Measurements from ENCODE around the gene ITGB2. TPM values are rescaled to one million over a fixed set of nuclear protein-coding genes. Genes with fewer than 3 reads are reported as not detected.

ITGB2 gene
- total RNA-seq, 4 donors from 2014 or later, result 32.7 to 87.3 (median 56.2) TPM

DNA sequence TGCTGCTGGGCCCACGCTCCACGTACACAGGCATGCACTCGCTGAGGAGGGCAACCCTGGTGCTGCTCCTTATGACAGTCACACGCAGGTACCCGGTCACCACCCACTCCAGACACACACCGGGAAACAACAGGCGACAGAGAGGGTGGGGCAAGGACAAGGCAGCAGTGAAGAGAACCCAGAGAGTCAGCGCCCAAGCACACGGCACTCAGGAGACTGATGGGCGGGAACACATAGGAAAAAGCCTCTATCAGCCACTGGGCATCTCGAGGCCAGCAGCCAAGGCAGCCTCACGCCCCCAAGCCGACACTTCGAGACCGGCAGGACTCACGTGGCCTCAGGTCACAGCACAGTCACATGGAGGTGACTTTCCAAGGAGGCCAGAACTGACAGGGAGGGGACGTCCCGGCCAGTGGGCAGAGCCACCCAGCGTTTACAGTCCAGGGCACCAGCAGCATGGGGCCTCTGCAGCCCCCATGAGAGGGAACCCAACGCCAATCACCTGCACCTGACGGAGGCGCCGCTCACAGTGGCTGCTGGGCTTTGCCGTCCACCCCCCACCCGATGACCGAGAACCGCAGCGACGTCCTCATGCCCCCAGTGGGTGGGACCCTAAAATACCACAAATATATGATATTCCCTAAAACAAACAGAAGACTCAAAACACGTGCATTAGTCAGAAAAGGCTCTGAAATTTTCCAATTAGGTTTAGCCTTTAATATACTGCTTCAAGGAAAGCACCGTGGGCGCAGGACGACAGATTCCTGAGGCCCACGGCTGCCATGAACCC is 66.9 kb downstream of the ITGB2 start:
- Histone ChIP-seq H3K9me3 (no peaks in the 10 kb centered on the region), H3K27me3 (no peaks in the 10 kb centered on the region), H3K36me3 (peaks cover 6 to 99% (median 7%) of the 10 kb centered on the region in 3 donors), H3K4me3 (no peak overlapping the region), H3K4me1 (peaks cover 0 to 10% (median 0%) of the 10 kb centered on the region in 4 donors), H3K27ac (no peak overlapping the region)
- WGBS, 2 donors, result 82 to 86% methylated on average over 29 to 33 of the region's 34 CpGs
- TF ChIP-seq EP300 (IDR thresholded peaks at IDR 0.05), result no peak
- TF ChIP-seq, protein P1, sequence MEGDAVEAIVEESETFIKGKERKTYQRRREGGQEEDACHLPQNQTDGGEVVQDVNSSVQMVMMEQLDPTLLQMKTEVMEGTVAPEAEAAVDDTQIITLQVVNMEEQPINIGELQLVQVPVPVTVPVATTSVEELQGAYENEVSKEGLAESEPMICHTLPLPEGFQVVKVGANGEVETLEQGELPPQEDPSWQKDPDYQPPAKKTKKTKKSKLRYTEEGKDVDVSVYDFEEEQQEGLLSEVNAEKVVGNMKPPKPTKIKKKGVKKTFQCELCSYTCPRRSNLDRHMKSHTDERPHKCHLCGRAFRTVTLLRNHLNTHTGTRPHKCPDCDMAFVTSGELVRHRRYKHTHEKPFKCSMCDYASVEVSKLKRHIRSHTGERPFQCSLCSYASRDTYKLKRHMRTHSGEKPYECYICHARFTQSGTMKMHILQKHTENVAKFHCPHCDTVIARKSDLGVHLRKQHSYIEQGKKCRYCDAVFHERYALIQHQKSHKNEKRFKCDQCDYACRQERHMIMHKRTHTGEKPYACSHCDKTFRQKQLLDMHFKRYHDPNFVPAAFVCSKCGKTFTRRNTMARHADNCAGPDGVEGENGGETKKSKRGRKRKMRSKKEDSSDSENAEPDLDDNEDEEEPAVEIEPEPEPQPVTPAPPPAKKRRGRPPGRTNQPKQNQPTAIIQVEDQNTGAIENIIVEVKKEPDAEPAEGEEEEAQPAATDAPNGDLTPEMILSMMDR (IDR thresholded peaks at IDR 0.05), result no peak
- TF ChIP-seq POLR2A (IDR thresholded peaks at IDR 0.05), result no peak
- no peak for DNase-seq (ENCODE audit: low spot score in 2 of 2)

DNA sequence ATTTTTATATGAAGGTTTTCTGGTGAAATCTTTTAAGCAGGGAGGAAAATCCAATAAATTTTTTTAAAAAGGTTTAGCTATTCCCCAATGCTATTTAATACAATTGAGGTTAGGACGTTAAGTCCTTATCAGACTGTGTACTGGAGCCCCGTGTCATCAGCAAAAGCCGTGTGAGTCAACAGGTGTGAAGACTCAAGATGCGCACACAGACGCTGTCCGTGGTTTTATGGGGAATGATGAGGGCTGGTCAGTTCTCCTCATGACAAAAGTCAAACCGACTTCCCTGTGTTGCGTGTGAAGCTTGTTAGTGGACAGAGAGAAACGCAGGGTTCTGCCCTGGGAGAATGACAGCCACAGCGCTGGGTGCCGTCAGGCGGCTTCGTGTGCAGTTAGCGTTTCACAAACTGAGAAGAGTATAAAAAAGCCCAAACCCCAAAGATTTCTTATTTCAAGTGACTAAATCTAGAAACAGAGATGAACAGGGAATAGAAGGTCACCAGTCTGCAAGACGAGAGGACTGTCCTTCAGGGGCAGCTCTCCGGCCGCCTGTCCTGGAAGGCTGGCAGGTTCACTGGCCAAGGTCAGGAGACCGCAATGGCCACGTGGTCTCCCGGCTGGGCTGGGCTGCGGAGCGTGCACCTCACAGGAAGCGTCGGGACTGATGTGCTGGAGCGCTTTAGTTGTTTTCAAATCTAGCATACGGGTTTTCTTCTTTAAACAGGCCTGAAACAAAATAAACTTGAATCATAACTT is 69.6 kb downstream of the ITGB2 start:
- H3K4me3 ChIP-seq, result no peak overlapping the region
- TF ChIP-seq EP300 (IDR thresholded peaks at IDR 0.05) (no peak), POLR2A (IDR thresholded peaks at IDR 0.05) (no peak)
- TF ChIP-seq, protein P1 (IDR thresholded peaks at IDR 0.05), result no peak
- H3K36me3 ChIP-seq, result peaks cover 3 to 78% (median 7%) of the 10 kb centered on the region in 3 donors
- DNase-seq (ENCODE audit: low spot score in 2 of 2), result no peak
- peaks cover 0 to 11% (median 10%) of the 10 kb centered on the region in 4 donors for H3K4me1 ChIP-seq
- no peak overlapping the region for H3K27ac ChIP-seq
- WGBS, 2 donors, result 89 to 91% methylated on average over 26 of the region's 26 CpGs
- H3K27me3 ChIP-seq, result no peaks in the 10 kb centered on the region
- no peaks in the 10 kb centered on the region for H3K9me3 ChIP-seq

DNA sequence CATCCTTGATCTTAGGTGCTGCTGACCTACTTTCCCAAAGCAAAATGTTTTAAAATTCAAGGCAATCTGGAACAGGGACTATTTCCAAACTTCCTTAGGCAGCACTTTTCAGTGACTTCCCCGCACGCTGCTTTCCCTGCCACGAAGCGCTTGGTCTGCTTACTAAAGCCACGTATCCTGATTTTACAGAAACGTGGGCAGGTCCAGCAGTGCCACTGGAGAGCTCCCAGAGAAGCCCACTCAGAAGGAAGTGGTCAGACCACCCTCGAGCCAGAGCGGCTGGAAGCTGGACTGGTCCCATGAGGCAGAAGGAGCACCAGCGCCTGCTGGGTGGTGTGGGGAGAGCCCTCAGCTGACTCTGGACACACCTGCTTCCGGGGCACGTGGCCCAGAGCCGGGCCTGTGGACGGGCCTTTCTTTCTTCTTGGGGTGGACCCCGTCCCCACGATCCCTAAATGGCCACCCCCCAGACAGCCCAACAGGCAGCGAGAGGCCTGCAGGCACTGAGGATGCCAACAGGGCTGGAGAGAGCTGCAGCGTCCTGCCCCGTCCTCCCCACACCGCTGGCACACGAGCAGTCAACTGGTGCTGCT is 70.4 kb downstream of the ITGB2 start:
- TF ChIP-seq EP300 (IDR thresholded peaks at IDR 0.05) (no peak), POLR2A (IDR thresholded peaks at IDR 0.05) (no peak)
- TF ChIP-seq, protein P1 (IDR thresholded peaks at IDR 0.05), result no peak
- no peak for DNase-seq (ENCODE audit: low spot score in 2 of 2)
- H3K27me3 ChIP-seq, result no peaks in the 10 kb centered on the region
- H3K4me1 ChIP-seq, result peaks cover 0 to 19% (median 17%) of the 10 kb centered on the region in 4 donors
- peaks cover 3 to 70% (median 7%) of the 10 kb centered on the region in 3 donors for H3K36me3 ChIP-seq
- no peak overlapping the region for H3K4me3 ChIP-seq
- WGBS, 2 donors, result 87 to 91% methylated on average over 16 to 20 of the region's 20 CpGs
- no peak overlapping the region for H3K27ac ChIP-seq
- no peaks in the 10 kb centered on the region for H3K9me3 ChIP-seq

DNA sequence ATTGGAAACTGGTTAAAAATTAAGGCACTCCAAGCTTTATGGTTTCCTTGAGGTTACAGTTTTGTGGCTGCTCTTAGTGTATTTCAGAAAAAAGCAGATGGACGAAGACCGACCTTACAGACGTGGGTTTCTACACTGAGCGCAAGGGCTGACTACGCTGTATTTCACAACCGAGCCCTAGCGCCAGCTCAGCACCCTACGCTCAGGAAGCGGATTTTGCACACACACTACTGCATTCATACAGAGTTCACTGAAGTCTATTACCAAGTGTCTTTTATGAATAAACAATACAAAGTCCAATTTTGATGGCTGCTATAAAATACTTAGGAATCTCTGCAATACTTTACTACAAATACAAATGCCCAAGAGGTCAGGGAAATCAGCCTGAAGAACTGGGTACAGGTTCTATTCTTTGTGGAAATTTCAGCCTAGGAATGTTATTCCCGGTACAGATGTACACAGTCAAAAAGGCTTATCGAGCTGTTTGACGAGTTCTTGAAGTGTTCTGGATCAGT is 71.0 kb downstream of the ITGB2 start:
- H3K4me1 ChIP-seq, result peaks cover 0 to 21% (median 17%) of the 10 kb centered on the region in 4 donors
- TF ChIP-seq EP300 (IDR thresholded peaks at IDR 0.05), result no peak
- TF ChIP-seq, protein P1 (IDR thresholded peaks at IDR 0.05), result no peak
- TF ChIP-seq POLR2A (IDR thresholded peaks at IDR 0.05), result no peak
- no peak overlapping the region for H3K4me3 ChIP-seq
- H3K27me3 ChIP-seq, result no peaks in the 10 kb centered on the region
- H3K9me3 ChIP-seq, result no peaks in the 10 kb centered on the region
- H3K36me3 ChIP-seq, result peaks cover 3 to 64% (median 7%) of the 10 kb centered on the region in 3 donors
- 64 to 65% methylated on average over 12 of the region's 12 CpGs for WGBS, 2 donors
- no peak for DNase-seq (ENCODE audit: low spot score in 2 of 2)
- H3K27ac ChIP-seq, result no peak overlapping the region

All from tibial nerve (tissue), 4 donors.